ENCODE results near the gene SLC25A39.

Gene SLC25A39

GRCh38 chr17:44361292-44362260 is 37.0 kb upstream of the SLC25A39 start:
- Histone ChIP-seq H3K4me1 (ENCODE audit: insufficient read depth, low read length) (peaks cover 17% of the 10 kb centered on the region), H3K4me3 (ENCODE audit: low read length) (peak overlapping the region; percentile 81), H3K9me3 (ENCODE audit: insufficient read depth, low read depth, low read length) (no peaks in the 10 kb centered on the region), H3K36me3 (ENCODE audit: insufficient read depth, low read depth, low read length) (no peaks in the 10 kb centered on the region), H3K27me3 (ENCODE audit: insufficient read depth, low read length) (peaks cover 25% of the 10 kb centered on the region), H3K9ac (ENCODE audit: low read depth, low read length) (peak overlapping the region; percentile 46; the same call in 1 of the 2 replicates), H3K27ac (ENCODE audit: low read length) (no peak overlapping the region)

GRCh38 chr17:44360826-44361225 is 36.2 kb upstream of the SLC25A39 start:
- Histone ChIP-seq H3K27me3 (ENCODE audit: insufficient read depth, low read length) (peaks cover 17% of the 10 kb centered on the region), H3K9me3 (ENCODE audit: insufficient read depth, low read depth, low read length) (no peaks in the 10 kb centered on the region), H3K4me1 (ENCODE audit: insufficient read depth, low read length) (peaks cover 17% of the 10 kb centered on the region), H3K27ac (ENCODE audit: low read length) (no peak overlapping the region), H3K9ac (ENCODE audit: low read depth, low read length) (no peak overlapping the region), H3K4me3 (ENCODE audit: low read length) (peak overlapping the region; percentile 52), H3K36me3 (ENCODE audit: insufficient read depth, low read depth, low read length) (no peaks in the 10 kb centered on the region)

GRCh38 chr17:44360144-44360533 is 35.5 kb upstream of the SLC25A39 start:
- Histone ChIP-seq H3K36me3 (ENCODE audit: insufficient read depth, low read depth, low read length) (no peaks in the 10 kb centered on the region), H3K9ac (ENCODE audit: low read depth, low read length) (no peak overlapping the region), H3K27me3 (ENCODE audit: insufficient read depth, low read length) (peaks cover 11% of the 10 kb centered on the region)

GRCh38 chr17:44359458-44360143 is 35.0 kb upstream of the SLC25A39 start:
- H3K4me1 ChIP-seq (ENCODE audit: insufficient read depth, low read length) = peaks cover 17% of the 10 kb centered on the region
- H3K36me3 ChIP-seq (ENCODE audit: insufficient read depth, low read depth, low read length) = no peaks in the 10 kb centered on the region
- H3K27ac ChIP-seq (ENCODE audit: low read length) = no peak overlapping the region
- no peaks in the 10 kb centered on the region for H3K9me3 ChIP-seq (ENCODE audit: insufficient read depth, low read depth, low read length)
- H3K4me3 ChIP-seq (ENCODE audit: low read length) = no peak overlapping the region
- H3K9ac ChIP-seq (ENCODE audit: low read depth, low read length) = no peak overlapping the region
- peaks cover 5% of the 10 kb centered on the region for H3K27me3 ChIP-seq (ENCODE audit: insufficient read depth, low read length)

More at GRCh38 chr17:44360144-44360533, 35.5 kb upstream of the SLC25A39 start:
- Histone ChIP-seq H3K4me1 (ENCODE audit: insufficient read depth, low read length) (peaks cover 17% of the 10 kb centered on the region), H3K9me3 (ENCODE audit: insufficient read depth, low read depth, low read length) (no peaks in the 10 kb centered on the region), H3K4me3 (ENCODE audit: low read length) (no peak overlapping the region), H3K27ac (ENCODE audit: low read length) (no peak overlapping the region)

- Histone ChIP-seq H3K9me3 (ENCODE audit: insufficient read depth, low read depth, low read length) (no peaks in the 10 kb centered on the region), H3K27ac (ENCODE audit: low read length) (no peak overlapping the region), H3K4me1 (ENCODE audit: insufficient read depth, low read length) (peaks cover 17% of the 10 kb centered on the region), H3K27me3 (ENCODE audit: insufficient read depth, low read length) (no peaks in the 10 kb centered on the region; the same call in 1 of the 2 replicates), H3K36me3 (ENCODE audit: insufficient read depth, low read depth, low read length) (no peaks in the 10 kb centered on the region), H3K4me3 (ENCODE audit: low read length) (no peak overlapping the region), H3K9ac (ENCODE audit: low read depth, low read length) (no peak overlapping the region)
Observed at GRCh38 chr17:44359006-44359405, 34.4 kb upstream of the SLC25A39 start.

- H3K4me1 ChIP-seq (ENCODE audit: insufficient read depth, low read length) = peaks cover 17% of the 10 kb centered on the region
- H3K27ac ChIP-seq (ENCODE audit: low read length) = no peak overlapping the region
- no peaks in the 10 kb centered on the region for H3K36me3 ChIP-seq (ENCODE audit: insufficient read depth, low read depth, low read length)
- no peak overlapping the region for H3K4me3 ChIP-seq (ENCODE audit: low read length)
- H3K27me3 ChIP-seq (ENCODE audit: insufficient read depth, low read length) = peaks cover 4% of the 10 kb centered on the region; the same call in 1 of the 2 replicates
- H3K9ac ChIP-seq (ENCODE audit: low read depth, low read length) = no peak overlapping the region
- H3K9me3 ChIP-seq (ENCODE audit: insufficient read depth, low read depth, low read length) = no peaks in the 10 kb centered on the region
Observed at GRCh38 chr17:44358066-44358465, 33.4 kb upstream of the SLC25A39 start.

- Histone ChIP-seq H3K4me1 (ENCODE audit: insufficient read depth, low read length) (peaks cover 7% of the 10 kb centered on the region), H3K27me3 (ENCODE audit: insufficient read depth, low read length) (peaks cover 5% of the 10 kb centered on the region; the same call in 1 of the 2 replicates), H3K9me3 (ENCODE audit: insufficient read depth, low read depth, low read length) (no peaks in the 10 kb centered on the region), H3K27ac (ENCODE audit: low read length) (no peak overlapping the region), H3K9ac (ENCODE audit: low read depth, low read length) (no peak overlapping the region), H3K4me3 (ENCODE audit: low read length) (no peak overlapping the region), H3K36me3 (ENCODE audit: insufficient read depth, low read depth, low read length) (peaks cover 9% of the 10 kb centered on the region; the same call in 1 of the 2 replicates)
Observed at GRCh38 chr17:44356241-44356640, 31.6 kb upstream of the SLC25A39 start.

GRCh38 chr17:44355642-44356099 is 31.0 kb upstream of the SLC25A39 start:
- Histone ChIP-seq H3K9ac (ENCODE audit: low read depth, low read length) (no peak overlapping the region), H3K36me3 (ENCODE audit: insufficient read depth, low read depth, low read length) (peaks cover 9% of the 10 kb centered on the region; the same call in 1 of the 2 replicates), H3K4me1 (ENCODE audit: insufficient read depth, low read length) (peaks cover 1% of the 10 kb centered on the region; the same call in 1 of the 2 replicates), H3K4me3 (ENCODE audit: low read length) (no peak overlapping the region), H3K27me3 (ENCODE audit: insufficient read depth, low read length) (peaks cover 5% of the 10 kb centered on the region; the same call in 1 of the 2 replicates), H3K27ac (ENCODE audit: low read length) (no peak overlapping the region), H3K9me3 (ENCODE audit: insufficient read depth, low read depth, low read length) (no peaks in the 10 kb centered on the region)

GRCh38 chr17:44354582-44355561 is 30.2 kb upstream of the SLC25A39 start:
- no peaks in the 10 kb centered on the region for H3K4me1 ChIP-seq (ENCODE audit: insufficient read depth, low read length)
- no peaks in the 10 kb centered on the region for H3K9me3 ChIP-seq (ENCODE audit: insufficient read depth, low read depth, low read length)
- H3K9ac ChIP-seq (ENCODE audit: low read depth, low read length) = no peak overlapping the region; the same call in 1 of the 2 replicates
- no peak overlapping the region for H3K27ac ChIP-seq (ENCODE audit: low read length)
- peaks cover 5% of the 10 kb centered on the region; the same call in 1 of the 2 replicates for H3K27me3 ChIP-seq (ENCODE audit: insufficient read depth, low read length)
- peaks cover 9% of the 10 kb centered on the region; the same call in 1 of the 2 replicates for H3K36me3 ChIP-seq (ENCODE audit: insufficient read depth, low read depth, low read length)
- H3K4me3 ChIP-seq (ENCODE audit: low read length) = peak overlapping the region; percentile 49; the same call in 1 of the 2 replicates

- H3K36me3 ChIP-seq (ENCODE audit: insufficient read depth, low read depth, low read length) = peaks cover 9% of the 10 kb centered on the region; the same call in 1 of the 2 replicates
- no peaks in the 10 kb centered on the region for H3K9me3 ChIP-seq (ENCODE audit: insufficient read depth, low read depth, low read length)
- H3K27me3 ChIP-seq (ENCODE audit: insufficient read depth, low read length) = peaks cover 5% of the 10 kb centered on the region; the same call in 1 of the 2 replicates
- no peaks in the 10 kb centered on the region for H3K4me1 ChIP-seq (ENCODE audit: insufficient read depth, low read length)
- peak overlapping the region; percentile 57; the same call in 1 of the 2 replicates for H3K4me3 ChIP-seq (ENCODE audit: low read length)
- no peak overlapping the region for H3K27ac ChIP-seq (ENCODE audit: low read length)
- peak overlapping the region; percentile 32; the same call in 1 of the 2 replicates for H3K9ac ChIP-seq (ENCODE audit: low read depth, low read length)
Observed at GRCh38 chr17:44353672-44354331, 29.2 kb upstream of the SLC25A39 start.

Measured in iPS-20b (cell line).